ENCODE results near the gene IFNAR2. TPM values are rescaled to one million over a fixed set of nuclear protein-coding genes. Genes with fewer than 3 reads are reported as not detected.

Gene IFNAR2
- total and polyA plus RNA-seq, 8 donors, result 7.5 to 22.5 (median 9.2) TPM; not detected in 1

DNA sequence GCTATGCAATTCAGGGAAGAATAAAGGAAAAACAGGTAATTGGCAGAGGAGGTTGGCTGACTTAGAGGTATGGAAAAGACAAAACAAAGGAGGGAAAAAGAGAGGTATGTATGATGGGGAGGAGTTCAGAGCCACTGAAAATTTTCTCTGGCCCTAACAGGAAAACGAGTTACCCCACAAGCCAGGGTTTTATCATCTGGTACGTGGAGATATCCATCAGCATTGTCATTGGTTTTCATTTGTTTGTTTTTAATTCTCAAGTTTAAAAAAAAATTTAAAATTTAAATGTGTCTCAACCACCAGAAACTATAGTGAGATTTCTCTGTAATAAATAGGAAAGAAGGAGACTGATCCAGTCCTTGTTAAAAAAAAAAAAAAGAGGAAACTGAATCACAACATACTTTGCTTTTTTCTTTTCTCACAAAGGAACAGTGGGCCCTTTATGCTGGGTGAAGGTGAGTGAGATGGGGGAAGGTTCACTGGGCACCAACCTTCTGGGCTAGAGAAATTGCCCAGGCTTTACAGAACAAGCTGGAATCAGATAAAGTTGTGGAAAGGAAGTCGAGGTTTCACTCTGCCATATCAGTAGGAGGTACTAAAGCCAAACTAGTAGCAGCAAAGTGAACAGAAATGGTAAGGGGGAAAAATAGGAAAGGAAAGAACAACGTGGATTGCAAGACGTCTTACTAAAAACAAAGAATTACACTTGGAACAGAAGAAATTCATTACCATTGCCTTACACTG is 2.7 kb downstream of the IFNAR2 start:
- TF ChIP-seq, protein P1, sequence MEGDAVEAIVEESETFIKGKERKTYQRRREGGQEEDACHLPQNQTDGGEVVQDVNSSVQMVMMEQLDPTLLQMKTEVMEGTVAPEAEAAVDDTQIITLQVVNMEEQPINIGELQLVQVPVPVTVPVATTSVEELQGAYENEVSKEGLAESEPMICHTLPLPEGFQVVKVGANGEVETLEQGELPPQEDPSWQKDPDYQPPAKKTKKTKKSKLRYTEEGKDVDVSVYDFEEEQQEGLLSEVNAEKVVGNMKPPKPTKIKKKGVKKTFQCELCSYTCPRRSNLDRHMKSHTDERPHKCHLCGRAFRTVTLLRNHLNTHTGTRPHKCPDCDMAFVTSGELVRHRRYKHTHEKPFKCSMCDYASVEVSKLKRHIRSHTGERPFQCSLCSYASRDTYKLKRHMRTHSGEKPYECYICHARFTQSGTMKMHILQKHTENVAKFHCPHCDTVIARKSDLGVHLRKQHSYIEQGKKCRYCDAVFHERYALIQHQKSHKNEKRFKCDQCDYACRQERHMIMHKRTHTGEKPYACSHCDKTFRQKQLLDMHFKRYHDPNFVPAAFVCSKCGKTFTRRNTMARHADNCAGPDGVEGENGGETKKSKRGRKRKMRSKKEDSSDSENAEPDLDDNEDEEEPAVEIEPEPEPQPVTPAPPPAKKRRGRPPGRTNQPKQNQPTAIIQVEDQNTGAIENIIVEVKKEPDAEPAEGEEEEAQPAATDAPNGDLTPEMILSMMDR (IDR thresholded peaks at IDR 0.05), result no peak
- TF ChIP-seq POLR2AphosphoS5 (IDR thresholded peaks at IDR 0.05), result no peak
- TF ChIP-seq EP300 (IDR thresholded peaks at IDR 0.05), result no peak
- no peak for TF ChIP-seq POLR2A (IDR thresholded peaks at IDR 0.05)
- intact Hi-C loops (cut with DNase I; ENCODE audit: low total_unique reads), result no loop called here
- WGBS, 5 donors, result 15 to 40% (median 25%) methylated on average over 5 of the region's 5 CpGs
- peaks cover 14 to 67% (median 33%) of the 10 kb centered on the region in 4 donors for H3K4me1 ChIP-seq
- H3K27me3 ChIP-seq, result no peaks in the 10 kb centered on the region
- peak overlapping the region in 1 of 4 donors; percentile 69 for H3K4me3 ChIP-seq
- no peaks in the 10 kb centered on the region for H3K36me3 ChIP-seq
- H3K27ac ChIP-seq, result peak overlapping the region in 2 of 5 donors; percentile 96 to 98
- H3K9me3 ChIP-seq, result no peaks in the 10 kb centered on the region
- peak in 1 of 2 donors; percentile 59 for DNase-seq

- peaks cover 9 to 76% (median 29%) of the 10 kb centered on the region in 4 donors for H3K4me1 ChIP-seq
- H3K4me3 ChIP-seq, result no peak overlapping the region
- H3K9me3 ChIP-seq, result no peaks in the 10 kb centered on the region
- H3K27ac ChIP-seq, result no peak overlapping the region
- 69 to 82% (median 71%) methylated on average over 3 of the region's 3 CpGs for WGBS, 5 donors
- DNase-seq, result no peak
- intact Hi-C loops (cut with DNase I; ENCODE audit: low total_unique reads), result no loop called here
- H3K36me3 ChIP-seq, result no peaks in the 10 kb centered on the region
- no peak for TF ChIP-seq POLR2AphosphoS5 (IDR thresholded peaks at IDR 0.05)
- TF ChIP-seq EP300 (IDR thresholded peaks at IDR 0.05), result no peak
- TF ChIP-seq, protein P1 (IDR thresholded peaks at IDR 0.05), result no peak
- TF ChIP-seq POLR2A (IDR thresholded peaks at IDR 0.05), result no peak
- no peaks in the 10 kb centered on the region for H3K27me3 ChIP-seq
Measured at GRCh38 chr21:33234635-33235520, 5.1 kb downstream of the IFNAR2 start.

- H3K9me3 ChIP-seq, result no peaks in the 10 kb centered on the region
- no peak for DNase-seq
- H3K4me3 ChIP-seq, result no peak overlapping the region
- H3K4me1 ChIP-seq, result peaks cover under 1 to 69% (median 20%) of the 10 kb centered on the region in 4 donors
- no peaks in the 10 kb centered on the region for H3K27me3 ChIP-seq
- no peaks in the 10 kb centered on the region for H3K36me3 ChIP-seq
- TF ChIP-seq EP300 (IDR thresholded peaks at IDR 0.05) (no peak), POLR2A (IDR thresholded peaks at IDR 0.05) (no peak), POLR2AphosphoS5 (IDR thresholded peaks at IDR 0.05) (no peak)
- TF ChIP-seq, protein P1 (IDR thresholded peaks at IDR 0.05), result no peak
- H3K27ac ChIP-seq, result no peak overlapping the region
- intact Hi-C loops (cut with DNase I; ENCODE audit: low total_unique reads), result no loop called here
- 91 to 98% (median 95%) methylated on average over 6 of the region's 6 CpGs for WGBS, 5 donors
Measured at GRCh38 chr21:33236013-33236686, 6.4 kb downstream of the IFNAR2 start.

DNA sequence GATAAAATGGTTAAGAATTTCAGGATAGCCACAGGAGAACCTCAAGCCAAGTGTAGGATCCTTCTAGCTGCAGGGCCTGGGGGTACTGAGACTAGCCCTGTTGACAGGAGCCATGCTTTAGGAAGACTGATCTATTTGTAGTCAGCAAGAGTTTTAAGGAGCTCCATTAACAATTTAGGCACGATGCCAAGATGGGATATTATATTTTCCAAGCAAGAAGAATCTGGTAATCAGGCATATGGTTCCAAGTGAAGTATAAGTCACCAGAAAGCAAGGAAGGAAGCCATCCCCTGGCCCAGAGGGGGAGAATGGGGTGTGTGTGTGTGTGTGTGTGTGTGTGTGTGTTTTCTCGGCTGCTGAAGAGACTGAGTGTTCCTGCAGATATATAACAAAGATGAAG is 7.0 kb downstream of the IFNAR2 start:
- TF ChIP-seq EP300 (IDR thresholded peaks at IDR 0.05) (no peak), POLR2AphosphoS5 (IDR thresholded peaks at IDR 0.05) (no peak), POLR2A (IDR thresholded peaks at IDR 0.05) (no peak)
- TF ChIP-seq, protein P1 (IDR thresholded peaks at IDR 0.05), result no peak
- DNase-seq, result peak in 1 of 2 donors; percentile 49
- peaks cover 0 to 62% (median 16%) of the 10 kb centered on the region in 4 donors for H3K4me1 ChIP-seq
- intact Hi-C loops (cut with DNase I; ENCODE audit: low total_unique reads), result no loop called here
- no peak overlapping the region for H3K4me3 ChIP-seq
- WGBS, 5 donors, result 57 to 85% (median 75%) methylated on average over 2 of the region's 2 CpGs
- no peaks in the 10 kb centered on the region for H3K9me3 ChIP-seq
- H3K27me3 ChIP-seq, result no peaks in the 10 kb centered on the region
- no peaks in the 10 kb centered on the region for H3K36me3 ChIP-seq
- peak overlapping the region in 1 of 5 donors; percentile 4 for H3K27ac ChIP-seq
